Measurements from ENCODE around the gene ACOT13.
A peak's percentile ranks its signal among the peaks of the same experiment; 100 is the strongest.
"Not testable (repeated sequence)": the region's sequence is repeated elsewhere in the genome, so short reads cannot be mapped to it uniquely, and the experiment has no call there.

Gene ACOT13

DNA sequence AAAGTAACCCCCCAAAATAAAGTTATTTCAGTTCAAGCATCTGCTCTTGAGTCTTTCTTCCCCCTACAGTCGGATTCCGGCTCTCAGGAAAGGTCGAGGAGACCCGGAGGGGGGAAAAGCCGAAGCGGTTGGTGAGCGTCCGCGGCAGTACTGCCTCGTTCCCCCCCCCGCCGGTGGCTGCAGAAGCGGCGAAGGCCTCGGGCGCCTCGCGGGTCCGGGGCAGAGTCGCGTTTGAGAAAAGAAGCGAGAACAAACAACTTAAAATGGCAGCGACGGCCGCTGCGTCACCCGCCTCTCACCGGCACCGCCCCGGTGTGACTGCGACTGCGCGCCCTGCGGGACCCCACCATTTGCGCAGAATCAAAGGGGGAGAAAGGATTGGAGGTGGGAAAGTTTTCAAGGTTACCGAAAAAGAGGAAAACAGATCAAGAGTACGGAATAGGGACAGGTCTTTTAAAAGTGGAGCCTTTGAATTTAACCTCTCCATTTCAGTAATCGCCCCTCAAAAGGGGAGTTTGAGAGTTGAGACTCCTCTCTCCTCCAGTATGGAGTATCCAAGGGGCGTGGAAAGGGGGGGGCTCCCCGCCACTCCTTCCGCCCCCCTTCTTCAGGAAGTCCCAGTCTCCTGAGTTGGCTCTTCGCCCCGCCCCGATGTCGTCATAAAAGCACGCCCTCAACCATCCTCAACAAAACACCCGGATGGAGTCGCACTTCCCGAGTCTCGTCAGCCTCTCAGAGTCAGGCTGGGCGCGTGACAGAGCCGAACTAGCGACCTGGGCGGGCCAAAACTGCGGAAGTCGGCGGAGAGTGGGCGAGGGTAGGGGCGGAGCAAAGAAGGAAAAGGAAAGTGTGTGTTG is 54.0 kb downstream of the ACOT13 start:
- Histone ChIP-seq H3K4me3 (ENCODE audit: low read length) (peak overlapping the region; percentile 98), H3K36me3 (ENCODE audit: control insufficient read depth, insufficient read depth, low read length) (peaks cover 3% of the 10 kb centered on the region)

DNA sequence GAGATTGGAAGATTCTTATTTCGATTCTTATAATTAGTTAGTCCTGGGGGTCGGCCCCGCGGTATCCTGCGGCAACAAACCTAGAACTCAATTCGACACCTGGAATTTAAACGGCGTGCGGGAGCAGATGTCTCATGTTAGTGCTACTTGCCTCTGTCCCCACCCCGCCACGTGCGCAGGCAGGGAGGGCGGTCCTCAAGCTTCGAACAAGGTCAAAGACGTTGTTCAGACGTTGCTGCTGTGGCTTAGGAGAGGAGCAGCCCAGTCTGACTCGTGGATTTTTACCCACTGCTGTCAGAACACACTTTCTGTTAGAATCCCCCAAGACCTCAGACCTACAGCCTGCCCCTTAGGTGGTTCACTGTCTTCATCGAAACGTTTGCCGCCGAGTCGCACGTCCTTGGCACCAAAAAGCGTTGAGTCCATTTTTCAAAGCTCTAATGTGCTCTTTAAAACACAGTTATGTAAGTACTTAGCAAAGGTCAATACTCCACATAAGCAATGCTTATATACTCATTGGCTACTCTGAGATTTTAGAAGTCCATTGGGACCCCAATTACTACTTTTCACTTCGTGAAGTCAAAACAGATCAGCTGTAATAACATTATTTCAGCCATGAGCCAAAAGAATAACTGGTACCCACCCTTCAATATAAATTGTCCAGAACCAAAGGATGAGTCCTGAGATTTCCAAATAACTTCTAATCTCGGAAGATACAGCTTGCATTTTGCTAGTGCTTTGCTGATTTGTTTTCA is 54.8 kb downstream of the ACOT13 start:
- Histone ChIP-seq H3K9ac (ENCODE audit: low read length) (peak overlapping the region; percentile 67), H3K36me3 (ENCODE audit: control insufficient read depth, insufficient read depth, low read length) (peaks cover 3% of the 10 kb centered on the region), H3K27ac (ENCODE audit: low read depth, low read length) (peak overlapping the region; percentile 99), H3K4me3 (ENCODE audit: low read length) (peak overlapping the region; percentile 68), H3K27me3 (ENCODE audit: control insufficient read depth, insufficient read depth, low read length) (no peaks in the 10 kb centered on the region), H3K4me1 (ENCODE audit: control insufficient read depth, insufficient read depth, low read length) (peaks cover 9% of the 10 kb centered on the region)

More for the DNA sequence above, 54.0 kb downstream of the ACOT13 start:
- Histone ChIP-seq H3K9ac (ENCODE audit: low read length) (peak overlapping the region; percentile 100), H3K4me1 (ENCODE audit: control insufficient read depth, insufficient read depth, low read length) (peaks cover 15% of the 10 kb centered on the region), H3K27me3 (ENCODE audit: control insufficient read depth, insufficient read depth, low read length) (no peaks in the 10 kb centered on the region), H3K27ac (ENCODE audit: low read depth, low read length) (peak overlapping the region; percentile 99)

GRCh38 chr6:24723270-24723669 is 56.4 kb downstream of the ACOT13 start:
- Histone ChIP-seq H3K4me3 (ENCODE audit: low read length) (no peak overlapping the region), H3K27me3 (ENCODE audit: control insufficient read depth, insufficient read depth, low read length) (no peaks in the 10 kb centered on the region), H3K9ac (ENCODE audit: low read length) (no peak overlapping the region), H3K4me1 (ENCODE audit: control insufficient read depth, insufficient read depth, low read length) (peaks cover 6% of the 10 kb centered on the region), H3K36me3 (ENCODE audit: control insufficient read depth, insufficient read depth, low read length) (peaks cover 3% of the 10 kb centered on the region), H3K27ac (ENCODE audit: low read depth, low read length) (no peak overlapping the region)

GRCh38 chr6:24730653-24731052 is 63.8 kb downstream of the ACOT13 start:
- H3K4me1 ChIP-seq (ENCODE audit: control insufficient read depth, insufficient read depth, low read length); H3K27ac ChIP-seq (ENCODE audit: low read depth, low read length); H3K36me3 ChIP-seq (ENCODE audit: control insufficient read depth, insufficient read depth, low read length); H3K9ac ChIP-seq (ENCODE audit: low read length); H3K4me3 ChIP-seq (ENCODE audit: low read length); H3K27me3 ChIP-seq (ENCODE audit: control insufficient read depth, insufficient read depth, low read length): not testable (repeated sequence)

DNA sequence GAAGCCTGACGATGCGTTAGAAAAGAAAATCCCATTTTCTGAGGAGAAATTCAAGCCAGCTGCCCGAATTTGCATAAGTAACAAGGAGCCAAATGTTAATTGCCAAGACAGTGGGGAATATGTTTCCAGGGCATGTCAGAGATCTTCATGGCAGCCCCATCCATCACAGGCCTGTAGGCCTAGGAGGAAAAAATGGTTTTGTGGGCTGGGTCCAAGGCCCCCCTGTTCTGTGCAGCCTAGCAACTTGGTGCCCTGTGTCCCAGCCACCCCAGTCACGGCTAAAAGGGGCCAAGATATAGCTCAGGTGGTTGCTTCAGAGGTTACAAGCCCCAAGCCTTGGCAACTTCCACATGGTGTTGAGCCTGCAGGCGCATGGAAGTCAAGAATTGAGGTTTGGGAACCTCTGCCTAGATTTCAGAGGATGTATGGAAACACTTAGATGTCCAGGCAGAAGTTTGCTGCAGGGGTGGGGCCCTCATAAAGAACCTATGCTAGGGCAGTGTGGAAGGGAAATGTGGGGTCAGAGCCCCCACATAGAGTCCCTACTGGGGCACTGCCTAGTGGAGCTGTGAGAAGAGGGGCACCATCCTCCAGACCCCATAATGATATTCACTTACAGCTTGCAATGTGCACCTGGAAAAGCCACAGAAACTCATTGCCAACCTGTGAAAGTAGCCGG is 64.7 kb downstream of the ACOT13 start:
- not testable (repeated sequence) for H3K27ac ChIP-seq (ENCODE audit: low read depth, low read length); H3K9ac ChIP-seq (ENCODE audit: low read length); H3K4me1 ChIP-seq (ENCODE audit: control insufficient read depth, insufficient read depth, low read length); H3K4me3 ChIP-seq (ENCODE audit: low read length); H3K36me3 ChIP-seq (ENCODE audit: control insufficient read depth, insufficient read depth, low read length); H3K27me3 ChIP-seq (ENCODE audit: control insufficient read depth, insufficient read depth, low read length)

GRCh38 chr6:24734166-24734565 is 67.3 kb downstream of the ACOT13 start:
- no peak overlapping the region for H3K9ac ChIP-seq (ENCODE audit: low read length)

DNA sequence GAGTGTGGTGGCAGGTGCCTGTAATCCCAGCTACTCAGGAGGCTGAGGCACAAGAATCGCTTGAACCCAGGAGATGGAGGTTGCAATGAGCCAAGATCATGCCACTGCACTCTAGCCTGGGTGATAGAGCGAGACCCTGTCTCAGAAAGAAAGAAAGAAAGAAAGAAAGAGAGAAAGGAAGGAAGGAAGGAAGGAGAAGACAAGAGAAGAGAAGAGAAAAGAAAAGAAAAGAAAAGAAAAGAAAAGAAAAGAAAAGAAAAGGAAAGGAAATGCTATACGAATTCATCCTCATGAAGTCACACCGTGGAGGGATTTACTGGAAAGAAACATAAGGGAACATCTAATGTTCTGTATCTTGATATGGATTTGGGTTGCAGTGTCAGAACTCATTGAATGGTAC is 67.8 kb downstream of the ACOT13 start:
- not testable (repeated sequence) for H3K27ac ChIP-seq (ENCODE audit: low read depth, low read length); H3K9ac ChIP-seq (ENCODE audit: low read length); H3K4me3 ChIP-seq (ENCODE audit: low read length); H3K36me3 ChIP-seq (ENCODE audit: control insufficient read depth, insufficient read depth, low read length); H3K27me3 ChIP-seq (ENCODE audit: control insufficient read depth, insufficient read depth, low read length); H3K4me1 ChIP-seq (ENCODE audit: control insufficient read depth, insufficient read depth, low read length)

More at GRCh38 chr6:24734166-24734565, 67.3 kb downstream of the ACOT13 start:
- H3K4me3 ChIP-seq (ENCODE audit: low read length): no peak overlapping the region
- H3K4me1 ChIP-seq (ENCODE audit: control insufficient read depth, insufficient read depth, low read length): no peaks in the 10 kb centered on the region
- no peak overlapping the region for H3K27ac ChIP-seq (ENCODE audit: low read depth, low read length)
- H3K27me3 ChIP-seq (ENCODE audit: control insufficient read depth, insufficient read depth, low read length): no peaks in the 10 kb centered on the region
- no peaks in the 10 kb centered on the region for H3K36me3 ChIP-seq (ENCODE audit: control insufficient read depth, insufficient read depth, low read length)

DNA sequence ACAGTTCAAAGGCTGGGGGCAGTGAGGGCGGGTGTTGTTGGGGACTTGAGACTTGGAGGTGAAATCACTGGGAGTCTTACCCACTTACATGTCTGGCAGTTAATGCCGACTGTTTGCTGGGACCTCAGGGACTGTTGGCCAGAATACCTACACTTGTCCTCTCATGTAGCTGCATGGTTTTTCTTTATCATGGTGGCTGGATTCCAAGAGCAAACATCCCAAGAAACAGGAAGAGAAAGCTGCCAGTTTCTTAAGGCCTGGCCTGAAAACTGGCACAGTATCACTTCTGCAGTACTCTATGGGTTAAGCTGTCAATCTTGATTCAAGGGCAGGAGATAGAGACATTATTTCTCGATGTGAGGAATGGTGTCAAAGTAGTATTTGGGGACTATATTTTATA is 71.9 kb downstream of the ACOT13 start:
- no peaks in the 10 kb centered on the region for H3K27me3 ChIP-seq (ENCODE audit: control insufficient read depth, insufficient read depth, low read length)
- H3K36me3 ChIP-seq (ENCODE audit: control insufficient read depth, insufficient read depth, low read length): no peaks in the 10 kb centered on the region
- no peak overlapping the region for H3K4me3 ChIP-seq (ENCODE audit: low read length)
- no peak overlapping the region for H3K27ac ChIP-seq (ENCODE audit: low read depth, low read length)
- H3K4me1 ChIP-seq (ENCODE audit: control insufficient read depth, insufficient read depth, low read length): no peaks in the 10 kb centered on the region
- no peak overlapping the region for H3K9ac ChIP-seq (ENCODE audit: low read length)

GRCh38 chr6:24740861-24741260 is 74.0 kb downstream of the ACOT13 start:
- Histone ChIP-seq H3K9ac (ENCODE audit: low read length) (no peak overlapping the region), H3K27ac (ENCODE audit: low read depth, low read length) (no peak overlapping the region), H3K4me3 (ENCODE audit: low read length) (no peak overlapping the region), H3K27me3 (ENCODE audit: control insufficient read depth, insufficient read depth, low read length) (no peaks in the 10 kb centered on the region), H3K36me3 (ENCODE audit: control insufficient read depth, insufficient read depth, low read length) (no peaks in the 10 kb centered on the region), H3K4me1 (ENCODE audit: control insufficient read depth, insufficient read depth, low read length) (no peaks in the 10 kb centered on the region)

- no peak overlapping the region for H3K4me3 ChIP-seq (ENCODE audit: low read length)
- H3K36me3 ChIP-seq (ENCODE audit: control insufficient read depth, insufficient read depth, low read length): no peaks in the 10 kb centered on the region
- H3K27me3 ChIP-seq (ENCODE audit: control insufficient read depth, insufficient read depth, low read length): no peaks in the 10 kb centered on the region
- H3K9ac ChIP-seq (ENCODE audit: low read length): no peak overlapping the region
- H3K27ac ChIP-seq (ENCODE audit: low read depth, low read length): no peak overlapping the region
- H3K4me1 ChIP-seq (ENCODE audit: control insufficient read depth, insufficient read depth, low read length): no peaks in the 10 kb centered on the region
Measured at GRCh38 chr6:24742216-24742738, 75.4 kb downstream of the ACOT13 start.

DNA sequence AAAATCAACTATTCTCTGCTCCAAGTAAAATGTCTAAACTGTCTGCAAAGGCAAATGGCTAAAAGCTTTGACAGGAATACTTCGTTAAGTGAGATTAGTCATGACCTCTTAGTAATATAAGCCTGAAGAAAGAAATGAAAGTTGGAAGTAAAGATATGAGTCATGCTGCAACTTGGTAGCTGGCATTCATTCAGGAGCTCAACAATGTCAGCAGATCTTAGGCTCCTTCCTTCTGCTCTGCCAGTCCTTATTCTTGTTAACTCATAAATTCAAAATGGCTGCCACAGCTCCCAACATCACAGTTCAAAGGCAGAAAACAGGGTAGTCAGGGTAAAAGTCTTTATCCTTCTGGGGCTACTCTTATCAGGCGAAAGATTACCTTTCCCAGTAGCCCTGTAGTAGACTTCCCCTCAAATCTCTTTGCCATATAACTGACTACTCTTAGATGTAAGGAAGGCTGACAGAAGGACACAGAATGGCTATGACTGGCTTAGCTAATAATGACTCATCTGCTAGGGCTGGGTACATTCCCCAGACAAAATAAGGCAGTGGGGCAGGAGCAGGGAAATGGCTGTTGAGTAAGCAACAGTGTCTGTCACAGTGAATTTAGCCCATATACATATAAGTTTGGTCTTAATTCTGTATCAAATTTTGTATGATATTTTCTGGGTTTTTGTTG is 76.5 kb downstream of the ACOT13 start:
- Histone ChIP-seq H3K9ac (ENCODE audit: low read length) (no peak overlapping the region), H3K4me3 (ENCODE audit: low read length) (no peak overlapping the region), H3K27ac (ENCODE audit: low read depth, low read length) (no peak overlapping the region), H3K4me1 (ENCODE audit: control insufficient read depth, insufficient read depth, low read length) (no peaks in the 10 kb centered on the region), H3K36me3 (ENCODE audit: control insufficient read depth, insufficient read depth, low read length) (no peaks in the 10 kb centered on the region), H3K27me3 (ENCODE audit: control insufficient read depth, insufficient read depth, low read length) (no peaks in the 10 kb centered on the region)

GRCh38 chr6:24743944-24744335 is 77.1 kb downstream of the ACOT13 start:
- Histone ChIP-seq H3K27me3 (ENCODE audit: control insufficient read depth, insufficient read depth, low read length) (no peaks in the 10 kb centered on the region), H3K9ac (ENCODE audit: low read length) (no peak overlapping the region), H3K4me3 (ENCODE audit: low read length) (no peak overlapping the region), H3K36me3 (ENCODE audit: control insufficient read depth, insufficient read depth, low read length) (no peaks in the 10 kb centered on the region), H3K27ac (ENCODE audit: low read depth, low read length) (no peak overlapping the region), H3K4me1 (ENCODE audit: control insufficient read depth, insufficient read depth, low read length) (no peaks in the 10 kb centered on the region)

Data from rectal smooth muscle tissue (tissue), 1 donor.